ENCODE measurements around the gene AGMO. TPM values are rescaled to one million over a fixed set of nuclear protein-coding genes. Genes with fewer than 3 reads are reported as not detected.

The AGMO gene
- polyA plus RNA-seq, 2 of the 4 experiments (the other 2 are of a cell fraction) = 2.6 to 7.9 TPM

DNA sequence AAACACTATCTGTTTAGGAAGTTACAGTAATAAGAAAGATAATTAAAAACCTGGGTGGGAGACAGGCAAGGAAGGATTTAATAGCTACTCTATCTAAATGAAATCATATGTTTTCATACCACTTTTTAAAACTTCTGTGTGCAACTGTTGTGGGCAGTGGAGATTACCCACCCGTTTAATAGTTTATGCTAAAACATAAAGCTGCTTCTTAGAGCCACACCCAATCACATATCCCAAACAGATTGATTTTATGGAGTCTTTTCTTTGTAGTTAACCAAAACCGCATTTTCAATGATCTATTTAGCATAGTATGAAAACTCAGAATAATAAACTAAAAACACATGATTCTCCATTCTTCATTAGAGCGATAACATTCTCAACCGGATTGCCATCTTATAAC is 304.1 kb downstream of the AGMO start:
- DNase-seq (ENCODE audit: low read depth in 1 of 2, low spot score in 1 of 2) (no peak), ATAC-seq (no peak), FAIRE-seq (no peak)
- TF ChIP-seq TP53 (CRISPR knock-in tag; IDR thresholded peaks at IDR 0.05) (no peak), RNF2 (IDR thresholded peaks at IDR 0.05; ENCODE audit: borderline replicate concordance, low read depth) (no peak), BHLHE40 (IDR thresholded peaks at IDR 0.05; ENCODE audit: low read depth, low read length) (no peak), CHD4 (IDR thresholded peaks at IDR 0.05; ENCODE audit: borderline replicate concordance) (no peak), HOXB5 (CRISPR knock-in tag; IDR thresholded peaks at IDR 0.05) (no peak), RAD21 (conservative IDR thresholded peaks at IDR 0.05 in 1 of 2, IDR thresholded peaks at IDR 0.05 in 1 of 2) (no peak), KDM1A (IDR thresholded peaks at IDR 0.05; ENCODE audit: low read depth) (no peak), FOSL2 (IDR thresholded peaks at IDR 0.05) (no peak), FOSL2 (CRISPR knock-in tag; IDR thresholded peaks at IDR 0.05) (no peak), EHF (CRISPR knock-in tag; IDR thresholded peaks at IDR 0.05) (no peak), RFX5 (IDR thresholded peaks at IDR 0.05) (no peak), EP300 (IDR thresholded peaks at IDR 0.05) (no peak), PHF8 (IDR thresholded peaks at IDR 0.05; ENCODE audit: borderline replicate concordance, low read depth) (no peak), RCOR1 (IDR thresholded peaks at IDR 0.05; ENCODE audit: low read depth, low read length) (no peak), ESRRA (IDR thresholded peaks at IDR 0.05; ENCODE audit: borderline replicate concordance, low read length) (no peak), GATA3 (IDR thresholded peaks at IDR 0.05; ENCODE audit: borderline replicate concordance) (no peak), ZSCAN20 (CRISPR knock-in tag; IDR thresholded peaks at IDR 0.05) (no peak)
- TF ChIP-seq, protein P1, sequence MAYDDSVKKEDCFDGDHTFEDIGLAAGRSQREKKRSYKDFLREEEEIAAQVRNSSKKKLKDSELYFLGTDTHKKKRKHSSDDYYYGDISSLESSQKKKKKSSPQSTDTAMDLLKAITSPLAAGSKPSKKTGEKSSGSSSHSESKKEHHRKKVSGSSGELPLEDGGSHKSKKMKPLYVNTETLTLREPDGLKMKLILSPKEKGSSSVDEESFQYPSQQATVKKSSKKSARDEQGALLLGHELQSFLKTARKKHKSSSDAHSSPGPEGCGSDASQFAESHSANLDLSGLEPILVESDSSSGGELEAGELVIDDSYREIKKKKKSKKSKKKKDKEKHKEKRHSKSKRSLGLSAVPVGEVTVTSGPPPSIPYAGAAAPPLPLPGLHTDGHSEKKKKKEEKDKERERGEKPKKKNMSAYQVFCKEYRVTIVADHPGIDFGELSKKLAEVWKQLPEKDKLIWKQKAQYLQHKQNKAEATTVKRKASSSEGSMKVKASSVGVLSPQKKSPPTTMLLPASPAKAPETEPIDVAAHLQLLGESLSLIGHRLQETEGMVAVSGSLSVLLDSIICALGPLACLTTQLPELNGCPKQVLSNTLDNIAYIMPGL (CRISPR knock-in tag; IDR thresholded peaks at IDR 0.05; ENCODE audit: borderline replicate concordance) = no peak
- Histone ChIP-seq H3K4me1 (no peaks in the 10 kb centered on the region), H3K27ac (no peak overlapping the region), H3K9me3 (no peaks in the 10 kb centered on the region), H3K4me2 (no peak overlapping the region), H3K4me3 (no peak overlapping the region)
- POLR2A ChIA-PET = no interaction called here
- 50% methylated on average over 4 of the region's 4 CpGs for WGBS (ENCODE audit: missing lambda C conversion rate)
- CTCF ChIA-PET = no interaction called here

DNA sequence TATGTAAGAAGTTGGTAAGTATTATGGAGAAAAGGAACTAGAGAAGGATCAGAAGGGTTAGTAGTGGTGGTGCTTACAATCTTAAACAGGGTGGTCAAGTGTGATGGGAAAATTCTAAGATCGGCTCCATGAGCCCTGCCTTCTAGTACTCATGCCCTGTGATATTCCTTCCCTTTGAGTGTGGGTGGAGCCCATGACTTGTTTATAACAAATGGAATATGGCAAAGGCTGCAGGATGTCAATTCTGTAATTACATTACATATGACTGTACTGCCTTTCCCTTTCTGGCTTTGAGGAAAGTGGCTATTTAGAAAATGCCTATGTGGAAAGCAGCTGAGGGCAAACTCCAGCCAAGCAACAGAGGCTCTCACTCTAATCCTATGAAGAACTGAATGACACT is 309.6 kb downstream of the AGMO start:
- Histone ChIP-seq H3K9me3 (no peaks in the 10 kb centered on the region), H3K27ac (no peak overlapping the region), H3K4me1 (no peaks in the 10 kb centered on the region), H3K4me2 (no peak overlapping the region), H3K4me3 (no peak overlapping the region)
- 23% methylated on average over 1 of the region's 1 CpG for WGBS (ENCODE audit: missing lambda C conversion rate)
- CTCF ChIA-PET = no interaction called here
- POLR2A ChIA-PET = no interaction called here
- ATAC-seq (no peak), DNase-seq (ENCODE audit: low read depth in 1 of 2, low spot score in 1 of 2) (no peak), FAIRE-seq (no peak)
- TF ChIP-seq MAFK (IDR thresholded peaks at IDR 0.05; ENCODE audit: partially characterized antibody) (no peak), CEBPB (IDR thresholded peaks at IDR 0.05) (no peak), MAZ (IDR thresholded peaks at IDR 0.05; ENCODE audit: borderline replicate concordance, low read depth, low read length) (no peak), BHLHE40 (IDR thresholded peaks at IDR 0.05; ENCODE audit: low read depth, low read length) (no peak), HDAC2 (IDR thresholded peaks at IDR 0.05) (no peak), HOXB5 (CRISPR knock-in tag; IDR thresholded peaks at IDR 0.05) (no peak), ESRRA (IDR thresholded peaks at IDR 0.05; ENCODE audit: borderline replicate concordance, low read length) (no peak), ZSCAN20 (CRISPR knock-in tag; IDR thresholded peaks at IDR 0.05) (no peak), JUNB (IDR thresholded peaks at IDR 0.05) (no peak), MYC (IDR thresholded peaks at IDR 0.05; ENCODE audit: borderline replicate concordance, low read length) (no peak), CHD2 (IDR thresholded peaks at IDR 0.05; ENCODE audit: low read length, partially characterized antibody) (no peak), RCOR1 (IDR thresholded peaks at IDR 0.05; ENCODE audit: low read depth, low read length) (no peak), FOSL2 (IDR thresholded peaks at IDR 0.05) (no peak), FOSL2 (CRISPR knock-in tag; IDR thresholded peaks at IDR 0.05) (no peak), FOXS1 (CRISPR knock-in tag; IDR thresholded peaks at IDR 0.05) (no peak), RAD21 (conservative IDR thresholded peaks at IDR 0.05 in 1 of 2, IDR thresholded peaks at IDR 0.05 in 1 of 2) (no peak)
- TF ChIP-seq, protein P2, sequence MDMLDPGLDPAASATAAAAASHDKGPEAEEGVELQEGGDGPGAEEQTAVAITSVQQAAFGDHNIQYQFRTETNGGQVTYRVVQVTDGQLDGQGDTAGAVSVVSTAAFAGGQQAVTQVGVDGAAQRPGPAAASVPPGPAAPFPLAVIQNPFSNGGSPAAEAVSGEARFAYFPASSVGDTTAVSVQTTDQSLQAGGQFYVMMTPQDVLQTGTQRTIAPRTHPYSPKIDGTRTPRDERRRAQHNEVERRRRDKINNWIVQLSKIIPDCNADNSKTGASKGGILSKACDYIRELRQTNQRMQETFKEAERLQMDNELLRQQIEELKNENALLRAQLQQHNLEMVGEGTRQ (IDR thresholded peaks at IDR 0.05) = no peak
- TF ChIP-seq, protein P3, sequence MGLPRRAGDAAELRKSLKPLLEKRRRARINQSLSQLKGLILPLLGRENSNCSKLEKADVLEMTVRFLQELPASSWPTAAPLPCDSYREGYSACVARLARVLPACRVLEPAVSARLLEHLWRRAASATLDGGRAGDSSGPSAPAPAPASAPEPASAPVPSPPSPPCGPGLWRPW (IDR thresholded peaks at IDR 0.05) = no peak
